Caco-2 (cell line): ENCODE results near the gene LIPM. TPM values are rescaled to one million over a fixed set of nuclear protein-coding genes. Genes with fewer than 3 reads are reported as not detected.

Experiments
- BruUV-seq: library from RNA; stranded (reverse); fragments of 400-500 nt; replicated peaks from 2 replicates; lab custom pipeline; 2021; lab: Mats Ljungman, UMichigan
- CTCF ChIA-PET: fragments of 300-600 bp; sonication (Branson Sonifier 250); formaldehyde crosslinking; loops from one replicate; lab custom pipeline; 2022; ENCODE audit warnings: antibody characterized with exemption; lab: Charles Lee
- POLR2A ChIA-PET: fragments of 300-600 bp; sonication (Branson Sonifier 250); formaldehyde crosslinking; loops from one replicate; lab custom pipeline; 2022; ENCODE audit warnings: antibody characterized with exemption; lab: Charles Lee
- DNase-seq, 2 experiments: peaks; one replicate each; pipeline versions ENCODE4 v3.0.0 to v3.0.0-alpha.2; 2020 to 2022
- H3K27me3 ChIP-seq: replicated peaks from 2 replicates; pipeline ENCODE4 v1.6.0; 2011; ENCODE audit warnings: low read length; ENCODE audit not compliant: control insufficient read depth, insufficient read depth
- H3K36me3 ChIP-seq: 2 replicates; pipeline ENCODE4 v1.5.1; 2011; ENCODE audit warnings: low read length; ENCODE audit not compliant: control insufficient read depth, insufficient read depth
- H3K4me1 ChIP-seq: fragments of 250-450 bp; sonication (Bioruptor Pico); 2 replicates; pipeline ENCODE4 v1.5.1; 2020; ENCODE audit warnings: mild to moderate bottlenecking
- H3K4me3 ChIP-seq: 2 replicates; pipeline ENCODE4 v1.5.1; 2011; ENCODE audit warnings: low read depth, mild to moderate bottlenecking, control low read depth, low read length
- H3K9me3 ChIP-seq: fragments of 250-450 bp; sonication (Bioruptor Pico); 2 replicates; pipeline ENCODE4 v1.5.1; 2020; ENCODE audit warnings: mild to moderate bottlenecking, moderate library complexity
- H3K27ac Mint-ChIP-seq: one replicate; pipeline ENCODE4 v1.8.0; 2022; ENCODE audit warnings: mixed read lengths; ENCODE audit not compliant: unreplicated experiment
- H3K27me3 Mint-ChIP-seq: one replicate; pipeline ENCODE4 v1.8.0; 2022; ENCODE audit warnings: mixed read lengths; ENCODE audit not compliant: insufficient read depth, unreplicated experiment
- H3K36me3 Mint-ChIP-seq: one replicate; pipeline ENCODE4 v1.8.0; 2022; ENCODE audit warnings: mild to moderate bottlenecking, mixed read lengths; ENCODE audit not compliant: insufficient read depth, unreplicated experiment
- H3K4me1 Mint-ChIP-seq: one replicate; pipeline ENCODE4 v1.8.0; 2022; ENCODE audit warnings: low read depth, mixed read lengths; ENCODE audit not compliant: unreplicated experiment
- H3K4me3 Mint-ChIP-seq: one replicate; pipeline ENCODE4 v1.8.0; 2022; ENCODE audit warnings: mild to moderate bottlenecking, moderate library complexity, mixed read lengths; ENCODE audit not compliant: unreplicated experiment
- H3K9me3 Mint-ChIP-seq: one replicate; pipeline ENCODE4 v1.8.0; 2022; ENCODE audit warnings: mixed read lengths; ENCODE audit not compliant: unreplicated experiment
- CTCF ChIP-seq, 2 experiments: fragments of 200-600 bp in 1 of 2; IDR thresholded peaks; 1 replicate in 1 of 2; 2 replicates in 1 of 2; pipeline versions ENCODE4 v1.5.1 to v1.8.0; 2011 to 2022; ENCODE audit warnings: antibody characterized with exemption in 1 of 2, control low read depth in 1 of 2, inconsistent platforms in 1 of 2, low read depth in 1 of 2, low read length in 1 of 2, mild to moderate bottlenecking in 1 of 2, moderate library complexity in 1 of 2; ENCODE audit not compliant: insufficient read depth in 1 of 2, severe bottlenecking in 1 of 2, unreplicated experiment in 1 of 2
- intact Hi-C: fragments of 100-400 bp; cut with micrococcal nuclease; formaldehyde crosslinking; loops from one replicate; pipeline ENCODE4 v1.10.0; 2022; ENCODE audit not compliant: unreplicated experiment
- total RNA-seq: library from RNA; stranded (reverse); gene quantifications from 2 replicates; pipeline ENCODE4 v1.2.3, GENCODE V29; 2022

Gene LIPM
- total RNA-seq, 1 experiment from 2014 or later, result not detected

- Mint-ChIP-seq H3K27me3 (no peaks in the 10 kb centered on the region), H3K9me3 (no peaks in the 10 kb centered on the region), H3K4me1 (peaks cover 7% of the 10 kb centered on the region), H3K36me3 (no peaks in the 10 kb centered on the region), H3K27ac (no peak overlapping the region), H3K4me3 (no peak overlapping the region)
- Histone ChIP-seq H3K4me1 (peaks cover 13% of the 10 kb centered on the region), H3K9me3 (no peaks in the 10 kb centered on the region), H3K36me3 (no peaks in the 10 kb centered on the region), H3K4me3 (no peak overlapping the region), H3K27me3 (no peaks in the 10 kb centered on the region)
- no peak for DNase-seq
- CTCF ChIA-PET, result no interaction called here
- BruUV-seq, result no TSS peak
- intact Hi-C loops, result no loop called here
- no peak for TF ChIP-seq CTCF (IDR thresholded peaks at IDR 0.05; ENCODE audit: insufficient read depth in 1 of 2, low read depth in 1 of 2, low read length in 1 of 2, severe bottlenecking in 1 of 2, unreplicated experiment in 1 of 2)
- POLR2A ChIA-PET, result no interaction called here
Observed at GRCh38 chr10:88850712-88851111, 48.2 kb downstream of the LIPM start.

GRCh38 chr10:88851706-88852105, 49.2 kb downstream of the LIPM start, which contains the start of gene ANKRD22:
Gene ANKRD22, minus strand, starts transcription at chr10:88851844. Its CDS starts 237 bp downstream, at chr10:88851607.
- Mint-ChIP-seq H3K4me3 (peak within 1 kb of the TSS; percentile 40), H3K4me1 (peaks cover 7% of the 10 kb centered on the region), H3K27ac (peak within 1 kb of the TSS; percentile 23), H3K9me3 (no peaks in the 10 kb centered on the region), H3K36me3 (no peaks in the 10 kb centered on the region), H3K27me3 (no peaks in the 10 kb centered on the region)
- H3K4me3 ChIP-seq, result no peak within 1 kb of the TSS
- no TSS peak for BruUV-seq
- intact Hi-C loops, result no loop called here
- DNase-seq, result peak; percentile 52 to 59
- no peaks in the 10 kb centered on the region for H3K36me3 ChIP-seq
- H3K9me3 ChIP-seq, result no peaks in the 10 kb centered on the region
- POLR2A ChIA-PET, result no interaction called here
- CTCF ChIA-PET, result interaction anchor here (1.0 kb wide), 1 partner anchor 81 kb away, joined by 3 read pairs; no protein-coding TSS in a partner anchor
- peaks cover 13% of the 10 kb centered on the region for H3K4me1 ChIP-seq
- H3K27me3 ChIP-seq, result no peaks in the 10 kb centered on the region
- TF ChIP-seq CTCF (IDR thresholded peaks at IDR 0.05; ENCODE audit: insufficient read depth in 1 of 2, low read depth in 1 of 2, low read length in 1 of 2, severe bottlenecking in 1 of 2, unreplicated experiment in 1 of 2), result no peak

- Mint-ChIP-seq H3K9me3 (no peaks in the 10 kb centered on the region), H3K27ac (no peak overlapping the region), H3K4me1 (peaks cover 7% of the 10 kb centered on the region), H3K4me3 (no peak overlapping the region), H3K27me3 (no peaks in the 10 kb centered on the region), H3K36me3 (no peaks in the 10 kb centered on the region)
- H3K27me3 ChIP-seq, result no peaks in the 10 kb centered on the region
- TF ChIP-seq CTCF (IDR thresholded peaks at IDR 0.05; ENCODE audit: insufficient read depth in 1 of 2, low read depth in 1 of 2, low read length in 1 of 2, severe bottlenecking in 1 of 2, unreplicated experiment in 1 of 2), result no peak
- intact Hi-C loops, result no loop called here
- H3K9me3 ChIP-seq, result no peaks in the 10 kb centered on the region
- no TSS peak for BruUV-seq
- POLR2A ChIA-PET, result no interaction called here
- no peaks in the 10 kb centered on the region for H3K36me3 ChIP-seq
- peaks cover 13% of the 10 kb centered on the region for H3K4me1 ChIP-seq
- CTCF ChIA-PET, result no interaction called here
- DNase-seq, result no peak
- no peak overlapping the region for H3K4me3 ChIP-seq
Observed at GRCh38 chr10:88852327-88852726, 49.8 kb downstream of the LIPM start.
